ENCODE data around the gene CPNE5.

The CPNE5 gene

DNA sequence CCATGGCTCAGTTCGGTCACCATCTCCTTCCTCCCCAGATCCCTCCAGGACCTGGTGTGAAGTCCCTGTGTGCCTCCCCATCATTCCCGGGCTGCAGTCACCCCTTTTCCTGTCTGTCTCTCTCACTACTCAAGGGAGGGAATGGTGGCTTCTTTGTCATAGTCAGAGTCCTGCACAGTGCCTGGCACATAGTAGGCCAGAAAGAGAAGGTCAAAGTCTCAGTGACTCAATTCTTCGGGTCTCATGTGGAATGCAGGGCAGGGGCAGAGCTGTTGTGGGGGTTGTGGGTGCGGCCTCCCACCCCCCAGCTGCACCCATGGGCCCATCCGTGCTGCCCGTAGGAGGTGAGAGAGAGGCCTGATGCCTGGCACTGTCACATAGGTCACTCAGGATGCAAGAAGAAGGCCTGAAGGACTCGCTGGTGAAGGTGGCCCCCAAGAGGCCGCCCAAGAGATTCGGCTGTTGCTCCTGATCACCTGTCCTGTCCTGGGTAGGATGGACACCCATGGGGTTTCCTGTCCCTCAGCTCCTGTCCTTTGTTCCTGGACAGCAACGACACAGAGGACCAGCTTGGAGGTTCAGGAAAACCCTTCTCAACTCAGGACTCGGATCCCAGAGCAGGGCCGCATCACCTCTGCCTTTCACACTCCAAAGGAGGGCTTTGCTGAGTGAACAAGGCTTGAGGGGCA lies 107.5 kb downstream of the CPNE5 start:
- H3K36me3 ChIP-seq (ENCODE audit: insufficient read depth, low read length) = peaks cover 6% of the 10 kb centered on the region; the same call in 1 of the 2 replicates
- no peak overlapping the region for H2AFZ ChIP-seq (ENCODE audit: low read length)
- H3K4me3 ChIP-seq (ENCODE audit: low read length, poor library complexity, severe bottlenecking) = no peak overlapping the region
- no peak overlapping the region for H3K9ac ChIP-seq (ENCODE audit: low read depth, low read length, poor library complexity, severe bottlenecking)
- no peaks in the 10 kb centered on the region for H3K27me3 ChIP-seq (ENCODE audit: insufficient read depth, low read length, poor library complexity, severe bottlenecking)
- H3K4me1 ChIP-seq (ENCODE audit: insufficient read depth, low read length, poor library complexity, severe bottlenecking) = no peaks in the 10 kb centered on the region
- no peaks in the 10 kb centered on the region for H3F3A ChIP-seq (ENCODE audit: low read depth)
- no peaks in the 10 kb centered on the region for H3K79me2 ChIP-seq (ENCODE audit: insufficient read depth, low read length)
- H4K20me1 ChIP-seq (ENCODE audit: insufficient read depth, low read length, poor library complexity, severe bottlenecking) = no peaks in the 10 kb centered on the region
- H3K4me2 ChIP-seq (ENCODE audit: low read depth, low read length, poor library complexity, severe bottlenecking) = no peak overlapping the region
- H3K9me2 ChIP-seq (replicated peaks; ENCODE audit: low read depth, low read length) = no peaks in the 10 kb centered on the region
- no peaks in the 10 kb centered on the region for H3K9me3 ChIP-seq (ENCODE audit: insufficient read depth, low read depth, low read length)
- no peak for TF ChIP-seq EZH2phosphoT487 (IDR thresholded peaks at IDR 0.05; ENCODE audit: borderline replicate concordance)
- TF ChIP-seq, protein P1, sequence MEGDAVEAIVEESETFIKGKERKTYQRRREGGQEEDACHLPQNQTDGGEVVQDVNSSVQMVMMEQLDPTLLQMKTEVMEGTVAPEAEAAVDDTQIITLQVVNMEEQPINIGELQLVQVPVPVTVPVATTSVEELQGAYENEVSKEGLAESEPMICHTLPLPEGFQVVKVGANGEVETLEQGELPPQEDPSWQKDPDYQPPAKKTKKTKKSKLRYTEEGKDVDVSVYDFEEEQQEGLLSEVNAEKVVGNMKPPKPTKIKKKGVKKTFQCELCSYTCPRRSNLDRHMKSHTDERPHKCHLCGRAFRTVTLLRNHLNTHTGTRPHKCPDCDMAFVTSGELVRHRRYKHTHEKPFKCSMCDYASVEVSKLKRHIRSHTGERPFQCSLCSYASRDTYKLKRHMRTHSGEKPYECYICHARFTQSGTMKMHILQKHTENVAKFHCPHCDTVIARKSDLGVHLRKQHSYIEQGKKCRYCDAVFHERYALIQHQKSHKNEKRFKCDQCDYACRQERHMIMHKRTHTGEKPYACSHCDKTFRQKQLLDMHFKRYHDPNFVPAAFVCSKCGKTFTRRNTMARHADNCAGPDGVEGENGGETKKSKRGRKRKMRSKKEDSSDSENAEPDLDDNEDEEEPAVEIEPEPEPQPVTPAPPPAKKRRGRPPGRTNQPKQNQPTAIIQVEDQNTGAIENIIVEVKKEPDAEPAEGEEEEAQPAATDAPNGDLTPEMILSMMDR (conservative IDR thresholded peaks at IDR 0.05; ENCODE audit: low read length) = no peak

DNA sequence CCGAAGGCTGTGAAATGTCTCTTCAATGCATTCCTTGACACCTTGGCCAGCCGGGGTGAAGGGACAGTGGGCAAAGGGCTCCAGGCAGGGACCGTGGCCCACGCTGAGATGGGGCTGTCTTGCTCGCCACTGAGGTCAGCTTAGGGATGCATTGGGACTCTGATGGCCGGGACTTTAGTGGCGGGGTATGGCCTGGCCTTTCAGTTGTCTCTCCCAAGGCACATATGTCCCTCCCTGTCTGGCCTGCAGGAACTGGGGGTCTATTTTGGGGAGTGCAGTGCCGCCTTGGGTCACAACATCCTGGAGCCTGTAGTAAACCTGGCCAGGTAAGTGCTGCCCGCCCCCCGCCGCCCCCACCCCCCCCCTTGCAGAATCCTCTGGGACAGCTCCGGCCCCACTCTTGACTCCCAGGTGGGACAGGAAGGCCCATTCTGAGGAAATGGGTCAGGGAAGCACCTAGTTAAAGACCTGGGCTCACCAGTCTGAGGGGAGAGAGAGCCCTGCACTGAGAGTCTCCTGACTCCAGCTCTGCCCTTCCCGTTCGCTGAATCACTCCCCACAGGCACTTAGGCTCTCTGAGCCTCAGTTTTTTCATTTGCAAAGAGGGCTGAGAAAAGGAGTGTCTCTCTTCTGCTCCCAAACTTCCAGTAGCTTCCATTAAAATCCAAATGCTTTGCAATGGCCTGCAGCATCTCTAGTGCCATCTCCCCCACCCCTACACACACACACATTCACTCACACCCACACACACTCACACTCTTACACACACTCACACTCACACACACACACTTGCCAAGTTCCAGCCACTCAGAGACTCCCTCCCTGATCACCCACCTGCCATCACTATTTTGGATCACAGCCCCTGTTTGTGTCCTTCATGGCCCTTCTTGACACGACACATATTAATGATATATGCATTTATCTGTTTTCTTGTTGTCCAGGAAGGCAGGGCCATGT lies 108.5 kb downstream of the CPNE5 start:
- Histone ChIP-seq H3K9me2 (replicated peaks; ENCODE audit: low read depth, low read length) (no peaks in the 10 kb centered on the region), H3K27me3 (ENCODE audit: insufficient read depth, low read length, poor library complexity, severe bottlenecking) (no peaks in the 10 kb centered on the region), H3K9ac (ENCODE audit: low read depth, low read length, poor library complexity, severe bottlenecking) (no peak overlapping the region), H3K9me3 (ENCODE audit: insufficient read depth, low read depth, low read length) (no peaks in the 10 kb centered on the region), H3K36me3 (ENCODE audit: insufficient read depth, low read length) (peaks cover 6% of the 10 kb centered on the region; the same call in 1 of the 2 replicates), H3K4me1 (ENCODE audit: insufficient read depth, low read length, poor library complexity, severe bottlenecking) (no peaks in the 10 kb centered on the region), H3K4me3 (ENCODE audit: low read length, poor library complexity, severe bottlenecking) (no peak overlapping the region), H3K79me2 (ENCODE audit: insufficient read depth, low read length) (no peaks in the 10 kb centered on the region), H3F3A (ENCODE audit: low read depth) (no peaks in the 10 kb centered on the region), H3K4me2 (ENCODE audit: low read depth, low read length, poor library complexity, severe bottlenecking) (no peak overlapping the region), H2AFZ (ENCODE audit: low read length) (no peak overlapping the region), H4K20me1 (ENCODE audit: insufficient read depth, low read length, poor library complexity, severe bottlenecking) (no peaks in the 10 kb centered on the region)
- no peak for TF ChIP-seq EZH2phosphoT487 (IDR thresholded peaks at IDR 0.05; ENCODE audit: borderline replicate concordance)
- TF ChIP-seq, protein P1 (conservative IDR thresholded peaks at IDR 0.05; ENCODE audit: low read length) = no peak

DNA sequence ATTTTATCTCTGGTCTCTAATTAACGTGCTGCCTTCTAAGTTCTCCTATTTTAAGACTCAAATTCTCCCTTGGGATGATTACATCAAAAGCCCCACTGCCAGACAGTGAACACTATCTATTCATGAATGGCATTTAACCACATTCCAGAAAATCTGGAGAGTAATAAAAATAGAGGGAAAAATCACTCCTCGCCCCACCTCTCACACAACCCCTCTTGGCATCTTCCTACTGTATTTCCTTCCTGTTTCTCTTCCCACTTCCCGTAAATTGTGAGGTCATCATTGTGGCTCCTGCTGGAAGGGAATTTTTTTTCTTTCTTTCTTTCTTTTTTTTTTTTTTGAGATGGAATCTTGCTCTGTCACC lies 110.1 kb downstream of the CPNE5 start:
- peaks cover 6% of the 10 kb centered on the region; the same call in 1 of the 2 replicates for H3K36me3 ChIP-seq (ENCODE audit: insufficient read depth, low read length)
- H3K4me3 ChIP-seq (ENCODE audit: low read length, poor library complexity, severe bottlenecking) = no peak overlapping the region
- no peaks in the 10 kb centered on the region for H3F3A ChIP-seq (ENCODE audit: low read depth)
- no peaks in the 10 kb centered on the region for H3K79me2 ChIP-seq (ENCODE audit: insufficient read depth, low read length)
- no peaks in the 10 kb centered on the region for H3K9me3 ChIP-seq (ENCODE audit: insufficient read depth, low read depth, low read length)
- no peak overlapping the region for H3K4me2 ChIP-seq (ENCODE audit: low read depth, low read length, poor library complexity, severe bottlenecking)
- H3K9me2 ChIP-seq (replicated peaks; ENCODE audit: low read depth, low read length) = no peaks in the 10 kb centered on the region
- no peaks in the 10 kb centered on the region for H3K27me3 ChIP-seq (ENCODE audit: insufficient read depth, low read length, poor library complexity, severe bottlenecking)
- H3K4me1 ChIP-seq (ENCODE audit: insufficient read depth, low read length, poor library complexity, severe bottlenecking) = no peaks in the 10 kb centered on the region
- H3K9ac ChIP-seq (ENCODE audit: low read depth, low read length, poor library complexity, severe bottlenecking) = no peak overlapping the region
- TF ChIP-seq, protein P1 (conservative IDR thresholded peaks at IDR 0.05; ENCODE audit: low read length) = no peak
- TF ChIP-seq EZH2phosphoT487 (IDR thresholded peaks at IDR 0.05; ENCODE audit: borderline replicate concordance) = no peak
- H4K20me1 ChIP-seq (ENCODE audit: insufficient read depth, low read length, poor library complexity, severe bottlenecking) = no peaks in the 10 kb centered on the region
- no peak overlapping the region for H2AFZ ChIP-seq (ENCODE audit: low read length)

All from Loucy (cell line).